Heart right ventricle (tissue), 16 donors: ENCODE results near the gene RAP1GAP. TPM values are rescaled to one million over a fixed set of nuclear protein-coding genes. Genes with fewer than 3 reads are reported as not detected.

Source experiments
- ATAC-seq, 8 donors: fragments of 200-7000 bp; cut with Tn5 transposase; one replicate each; pipeline ENCODE4 v1.9.1; 2020; ENCODE audit warnings: mild to moderate bottlenecking in 8 of 8, moderate library complexity in 8 of 8, moderate number of reproducible peaks in 1 of 8
- DNase-seq, 2 donors: peaks; one replicate each; pipeline ENCODE4 v3.0.0-alpha.2; 2020
- H3K27ac ChIP-seq, 10 donors: fragments of 200-600 bp; sonication (generic) in 2 of 10; one replicate each; pipeline versions ENCODE4 v1.5.0 to v1.8.0; 2020 to 2022; ENCODE audit warnings: mild to moderate bottlenecking in 3 of 10
- H3K27me3 ChIP-seq, 7 donors: fragments of 200-600 bp; one replicate each; pipeline ENCODE4 v1.8.0; 2021 to 2022; ENCODE audit warnings: mild to moderate bottlenecking in 2 of 7
- H3K36me3 ChIP-seq, 9 donors: fragments of 200-600 bp; sonication (generic) in 1 of 9; one replicate each; pipeline versions ENCODE4 v1.5.0 to v1.8.0; 2020 to 2022; ENCODE audit warnings: mild to moderate bottlenecking in 2 of 9
- H3K4me1 ChIP-seq, 9 donors: fragments of 200-600 bp; sonication (generic) in 1 of 9; one replicate each; pipeline versions ENCODE4 v1.5.0 to v1.8.0; 2020 to 2022; ENCODE audit warnings: mild to moderate bottlenecking in 4 of 9
- H3K4me3 ChIP-seq, 10 donors: fragments of 200-600 bp; sonication (generic) in 2 of 10; one replicate each; pipeline versions ENCODE4 v1.5.0 to v1.8.0; 2020 to 2022; ENCODE audit warnings: mild to moderate bottlenecking in 7 of 10, moderate library complexity in 2 of 10
- H3K9me3 ChIP-seq, 11 donors: fragments of 200-600 bp in 10 of 11; sonication (generic) in 2 of 11; one replicate each; pipeline versions ENCODE4 v1.5.0 to v1.8.0; 2013 to 2022; ENCODE audit warnings: mild to moderate bottlenecking in 2 of 11, control low read depth in 1 of 11, moderate library complexity in 1 of 11
- CTCF ChIP-seq, 9 donors: fragments of 200-600 bp; sonication (generic) in 2 of 9; IDR thresholded peaks; one replicate each; pipeline versions ENCODE4 v1.5.0 to v1.8.0; 2021 to 2022; ENCODE audit warnings: antibody characterized with exemption in 9 of 9, mild to moderate bottlenecking in 5 of 9, moderate library complexity in 1 of 9
- WGBS, 2 donors: extraction: QIAGEN DNeasy Blood & Tissue Kit; methylation state at CpG; one replicate each; pipeline ENCODE4 v1.1.7; 2013; ENCODE audit warnings: inconsistent platforms in 1 of 2; 5-methylcytosine and 5-hydroxymethylcytosine counted together
- intact Hi-C, 10 donors: fragments of 100-400 bp; cut with DNase I; formaldehyde crosslinking; loops; one replicate each; pipeline versions ENCODE4 v1.11.1 to v1.14.2; 2022
- polyA plus RNA-seq, 2 donors: library from polyadenylated mRNA; stranded (reverse); fragments of 200-250 nt; gene quantifications; one replicate each; pipeline ENCODE4 v1.2.3, GENCODE V29; 2013
- total RNA-seq, 10 donors: library from RNA; stranded (reverse); fragmentation: NEBNext Ultra II Directional in 3 of 10; extraction: Animal tissue kit (Norgen Biotek cat#: 25700) in 3 of 10; gene quantifications; one replicate each; pipeline versions ENCODE4 v1.2.1 to v1.2.4, GENCODE V29; 2021 to 2023
- donor health status: Arrhythmogenic right ventricular cardiomyopathy.
- donor health status: ischemic (EF 13 %, LVEDD 7.1; RV severe dilation, severe dysfunction).
- donor health status: healthy with polysubstance abuse.
- donor health status: DM: no; HTN: yes; CAD: no.
- donor health status: DM: no; HTN: no; CAD: no.
- donor health status: ischemic (EF 25% LVEDD 6.9; RV normal size, moderate dysfunction).
- donor health status: ischemic (EF 25% LVEDD 5.7; RV mildly dilated, moderate dysfunction).
- donor health status: healthy.
- donor health status: DM: yes; HTN: yes; CAD: no.
- donor health status: Ischemic cardiomyopathy.
- donor health status: ischemic (EF 35%, LVEDD 5.7; RV mildly dilated, moderate dysfunction).
- donor health status: nonischemic (EF 11% LVEDD 7.7; RV severe dilation, severe dysfunction).
- donor health status: DM: yes; HTN: yes; CAD: no.
- donor health status: PGD.
- donor health status: ischemic (EF 29% LVEDD 5.4; RV normal size, mild dysfunction).
- donor health status: nonischemic (EF 23%, LVEDD 6.1; RV moderate dilation, normal function).

RAP1GAP gene
- total and polyA plus RNA-seq, 12 donors, result 0.42 to 5.9 (median 4.0) TPM

GRCh38 chr1:21651214-21652042, 17.7 kb downstream of the RAP1GAP start:
- no peaks in the 10 kb centered on the region for H3K9me3 ChIP-seq
- DNase-seq, result no peak
- no peak for TF ChIP-seq CTCF (IDR thresholded peaks at IDR 0.05)

GRCh38 chr1:21650400-21650799, 18.8 kb downstream of the RAP1GAP start:
- H3K4me3 ChIP-seq, result no peak overlapping the region
- H3K27ac ChIP-seq, result no peak overlapping the region
- ATAC-seq (no peak), DNase-seq (no peak)
- 77 to 83% methylated on average over 9 of the region's 9 CpGs for WGBS, 2 donors
- peaks cover 0 to 50% (median 14%) of the 10 kb centered on the region in 7 donors for H3K27me3 ChIP-seq
- no peaks in the 10 kb centered on the region for H3K36me3 ChIP-seq
- intact Hi-C loops, result loop anchor here in 7 of 10 donors (5.0 to 10.0 kb wide), 7 partner anchors 76 to 416 kb away; partner anchors contain the start of gene ALPL (in 1 of the 7)
- no peak for TF ChIP-seq CTCF (IDR thresholded peaks at IDR 0.05)
- no peaks in the 10 kb centered on the region for H3K9me3 ChIP-seq
- H3K4me1 ChIP-seq, result peaks cover 6 to 8% (median 7%) of the 10 kb centered on the region in 9 donors

More at GRCh38 chr1:21651214-21652042, 17.7 kb downstream of the RAP1GAP start:
- Histone ChIP-seq H3K4me3 (peak overlapping the region in 9 of 10 donors; percentile 24 to 59 (median 50)), H3K4me1 (peaks cover 6 to 8% (median 7%) of the 10 kb centered on the region in 9 donors), H3K27me3 (peaks cover 0 to 50% (median 10%) of the 10 kb centered on the region in 7 donors), H3K36me3 (no peaks in the 10 kb centered on the region), H3K27ac (no peak overlapping the region)
- 6 to 8% methylated on average over 52 to 80 of the region's 80 CpGs for WGBS, 2 donors
- ATAC-seq, result peak in 6 of 8 donors; percentile 21 to 58 (median 44)
- intact Hi-C loops, result loop anchor here in 7 of 10 donors (5.0 to 10.0 kb wide), 7 partner anchors 77 to 417 kb away; partner anchors contain the start of gene ALPL (in 1 of the 7)

GRCh38 chr1:21649315-21649714, 19.8 kb downstream of the RAP1GAP start:
- Histone ChIP-seq H3K4me1 (peaks cover 6 to 8% (median 7%) of the 10 kb centered on the region in 9 donors), H3K27me3 (peaks cover 0 to 50% (median 14%) of the 10 kb centered on the region in 7 donors), H3K27ac (no peak overlapping the region), H3K9me3 (no peaks in the 10 kb centered on the region), H3K36me3 (no peaks in the 10 kb centered on the region), H3K4me3 (no peak overlapping the region)
- 65 to 69% methylated on average over 2 of the region's 2 CpGs for WGBS, 2 donors
- ATAC-seq (no peak), DNase-seq (no peak)
- intact Hi-C loops, result loop anchor here in 1 of 10 donors (10.0 kb wide), 1 partner anchor 135 kb away; no protein-coding TSS in a partner anchor
- TF ChIP-seq CTCF (IDR thresholded peaks at IDR 0.05), result no peak

- no peak for DNase-seq
- Histone ChIP-seq H3K9me3 (no peaks in the 10 kb centered on the region), H3K4me3 (no peak overlapping the region), H3K4me1 (peaks cover 6 to 8% (median 7%) of the 10 kb centered on the region in 9 donors), H3K27ac (no peak overlapping the region), H3K36me3 (no peaks in the 10 kb centered on the region), H3K27me3 (peaks cover 0 to 50% (median 14%) of the 10 kb centered on the region in 7 donors)
- intact Hi-C loops, result loop anchor here in 1 of 10 donors (10.0 kb wide), 1 partner anchor 134 kb away; no protein-coding TSS in a partner anchor
- TF ChIP-seq CTCF (IDR thresholded peaks at IDR 0.05), result no peak
- no peak for ATAC-seq
- 72 to 78% methylated on average over 10 of the region's 10 CpGs for WGBS, 2 donors
These were observed 20.4 kb downstream of the RAP1GAP start for GRCh38 chr1:21648791-21649190.
